Endothelial cell (in vitro differentiated cells): ENCODE data around the gene SEPTIN10. TPM values are rescaled to one million over a fixed set of nuclear protein-coding genes. Genes with fewer than 3 reads are reported as not detected.

Experiments used
- DNase-seq: peaks from one replicate; pipeline ENCODE4 v3.0.0; 2021; ENCODE audit warnings: low spot score
- H3K27ac Mint-ChIP-seq: one replicate; pipeline ENCODE4 v1.8.0; 2021; ENCODE audit warnings: mixed read lengths, inconsistent platforms; ENCODE audit not compliant: unreplicated experiment
- H3K27me3 Mint-ChIP-seq: one replicate; pipeline ENCODE4 v1.8.0; 2021; ENCODE audit warnings: mild to moderate bottlenecking, moderate library complexity, mixed read lengths, inconsistent platforms; ENCODE audit not compliant: unreplicated experiment
- H3K36me3 Mint-ChIP-seq: one replicate; pipeline ENCODE4 v1.8.0; 2021; ENCODE audit warnings: mild to moderate bottlenecking, low read depth, mixed read lengths, inconsistent platforms; ENCODE audit not compliant: unreplicated experiment
- H3K4me1 Mint-ChIP-seq: one replicate; pipeline ENCODE4 v1.8.0; 2021; ENCODE audit warnings: mild to moderate bottlenecking, mixed read lengths, inconsistent platforms; ENCODE audit not compliant: unreplicated experiment
- H3K4me3 Mint-ChIP-seq: one replicate; pipeline ENCODE4 v1.8.0; 2021; ENCODE audit warnings: mild to moderate bottlenecking, mixed read lengths, inconsistent platforms; ENCODE audit not compliant: unreplicated experiment
- H3K9me3 Mint-ChIP-seq: one replicate; pipeline ENCODE4 v1.8.0; 2021; ENCODE audit warnings: mixed read lengths, inconsistent platforms; ENCODE audit not compliant: unreplicated experiment
- CTCF ChIP-seq: fragments of 200-600 bp; sonication (generic); IDR thresholded peaks from one replicate; pipeline ENCODE4 v1.5.0; 2021; ENCODE audit warnings: antibody characterized with exemption; ENCODE audit not compliant: unreplicated experiment
- total RNA-seq: library from RNA; stranded (reverse); fragmentation: NEBNext Ultra II Directional; extraction: Animal tissue kit (Norgen Biotek cat#: 25700); gene quantifications from one replicate; pipeline ENCODE4 v1.2.1, GENCODE V29; 2021; ENCODE audit not compliant: unreplicated experiment

SEPTIN10 gene
- total RNA-seq, 1 donor from 2014 or later: 69.8 TPM

GRCh38 chr2:109638795-109639194 is 25.0 kb upstream of the SEPTIN10 start:
- Mint-ChIP-seq H3K27me3 (no peaks in the 10 kb centered on the region), H3K4me3 (no peak overlapping the region), H3K27ac (no peak overlapping the region), H3K9me3 (no peaks in the 10 kb centered on the region), H3K36me3 (no peaks in the 10 kb centered on the region), H3K4me1 (peaks cover 5% of the 10 kb centered on the region)
- TF ChIP-seq CTCF: no peak
- DNase-seq: no peak

GRCh38 chr2:109637749-109638570 is 24.2 kb upstream of the SEPTIN10 start:
- Mint-ChIP-seq H3K27ac (no peak overlapping the region), H3K4me3 (no peak overlapping the region), H3K4me1 (peaks cover 5% of the 10 kb centered on the region), H3K9me3 (no peaks in the 10 kb centered on the region), H3K27me3 (no peaks in the 10 kb centered on the region), H3K36me3 (no peaks in the 10 kb centered on the region)
- no peak for TF ChIP-seq CTCF
- DNase-seq: no peak

GRCh38 chr2:109636317-109636716 is 22.6 kb upstream of the SEPTIN10 start:
- Mint-ChIP-seq H3K27ac (no peak overlapping the region), H3K4me1 (peaks cover 5% of the 10 kb centered on the region), H3K9me3 (no peaks in the 10 kb centered on the region), H3K27me3 (no peaks in the 10 kb centered on the region), H3K36me3 (no peaks in the 10 kb centered on the region), H3K4me3 (no peak overlapping the region)
- no peak for DNase-seq
- TF ChIP-seq CTCF: no peak

- peaks cover 5% of the 10 kb centered on the region for H3K4me1 Mint-ChIP-seq
- DNase-seq: no peak
- H3K9me3 Mint-ChIP-seq: no peaks in the 10 kb centered on the region
- H3K27me3 Mint-ChIP-seq: no peaks in the 10 kb centered on the region
- no peak for TF ChIP-seq CTCF
- H3K36me3 Mint-ChIP-seq: no peaks in the 10 kb centered on the region
- no peak overlapping the region for H3K4me3 Mint-ChIP-seq
- H3K27ac Mint-ChIP-seq: no peak overlapping the region
Observed at GRCh38 chr2:109635426-109636304, 21.9 kb upstream of the SEPTIN10 start.
